ENCODE measurements around the gene NPB.

Gene NPB

DNA sequence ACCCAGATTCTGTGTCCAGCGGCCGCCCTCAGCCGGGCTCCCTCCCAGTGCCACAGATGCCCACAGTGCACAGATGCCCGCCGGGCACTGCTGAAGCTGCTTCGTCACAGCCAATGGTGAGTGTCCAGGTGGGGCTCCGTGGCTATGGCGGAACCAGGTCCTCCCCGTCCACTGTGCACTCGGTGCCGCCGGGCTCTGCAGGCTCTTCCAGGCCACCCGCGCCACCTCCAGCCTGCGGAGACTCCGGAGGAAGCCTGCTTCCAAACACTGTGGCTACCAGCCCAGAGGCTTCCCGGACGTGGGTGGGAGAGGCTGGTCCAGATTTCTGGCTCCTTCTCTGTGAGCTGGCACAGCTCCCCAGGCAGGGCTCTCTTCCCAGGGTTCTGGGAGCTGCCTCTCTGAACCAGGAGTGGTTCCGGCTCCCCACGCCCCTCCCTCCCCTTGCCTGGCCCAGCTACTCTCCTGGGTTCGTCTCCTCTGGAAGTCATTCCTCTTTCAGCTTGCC, 37.9 kb downstream of the NPB start:
- H3K27me3 ChIP-seq (replicated peaks; ENCODE audit: insufficient read depth, low read length): peaks cover 33% of the 10 kb centered on the region
- TF ChIP-seq EZH2phosphoT487 (IDR thresholded peaks at IDR 0.05; ENCODE audit: low read length): no peak
- no peak for TF ChIP-seq EZH2 (optimal IDR thresholded peaks at IDR 0.05; ENCODE audit: low read depth, low read length)
- no peak for TF ChIP-seq CTCF (IDR thresholded peaks at IDR 0.05; ENCODE audit: low read length)
- H3K9me2 ChIP-seq (replicated peaks; ENCODE audit: insufficient read depth, low read length): no peaks in the 10 kb centered on the region
- no peak overlapping the region for H3K27ac ChIP-seq (ENCODE audit: low read length)
- H3K79me2 ChIP-seq (ENCODE audit: low read length): peaks cover 12% of the 10 kb centered on the region
- no peaks in the 10 kb centered on the region for H3K9me3 ChIP-seq (replicated peaks; ENCODE audit: insufficient read depth, low read length)
- no peak overlapping the region for H3K4me3 ChIP-seq (ENCODE audit: low read length)
- H3K4me2 ChIP-seq (ENCODE audit: low read depth, low read length): no peak overlapping the region
- no peak overlapping the region for H2AFZ ChIP-seq (ENCODE audit: low read length)
- H3K4me1 ChIP-seq (ENCODE audit: low read length): no peaks in the 10 kb centered on the region
- no peaks in the 10 kb centered on the region for H3F3A ChIP-seq (ENCODE audit: insufficient read depth, low read length)
- H3K9ac ChIP-seq (ENCODE audit: low read length): no peak overlapping the region
- no peaks in the 10 kb centered on the region for H3K36me3 ChIP-seq (replicated peaks; ENCODE audit: insufficient read depth, low read length)
- DNase-seq: no peak
- no peaks in the 10 kb centered on the region for H4K20me1 ChIP-seq (ENCODE audit: insufficient read depth, low read length)

GRCh38 chr17:81940538-81941483, 38.8 kb downstream of the NPB start:
- no peak for DNase-seq
- H3K9ac ChIP-seq (ENCODE audit: low read length): no peak overlapping the region

GRCh38 chr17:81941484-81942166, 39.6 kb downstream of the NPB start:
- Histone ChIP-seq H3K4me3 (ENCODE audit: low read length) (no peak overlapping the region), H3K27me3 (replicated peaks; ENCODE audit: insufficient read depth, low read length) (peaks cover 33% of the 10 kb centered on the region), H4K20me1 (ENCODE audit: insufficient read depth, low read length) (no peaks in the 10 kb centered on the region), H3K9ac (ENCODE audit: low read length) (no peak overlapping the region), H3F3A (ENCODE audit: insufficient read depth, low read length) (no peaks in the 10 kb centered on the region), H3K9me3 (replicated peaks; ENCODE audit: insufficient read depth, low read length) (no peaks in the 10 kb centered on the region), H3K79me2 (ENCODE audit: low read length) (peaks cover 4% of the 10 kb centered on the region), H3K4me2 (ENCODE audit: low read depth, low read length) (no peak overlapping the region), H3K4me1 (ENCODE audit: low read length) (no peaks in the 10 kb centered on the region), H2AFZ (ENCODE audit: low read length) (no peak overlapping the region), H3K9me2 (replicated peaks; ENCODE audit: insufficient read depth, low read length) (no peaks in the 10 kb centered on the region), H3K27ac (ENCODE audit: low read length) (no peak overlapping the region), H3K36me3 (replicated peaks; ENCODE audit: insufficient read depth, low read length) (no peaks in the 10 kb centered on the region)
- no peak for TF ChIP-seq EZH2phosphoT487 (IDR thresholded peaks at IDR 0.05; ENCODE audit: low read length)
- DNase-seq: no peak

More at GRCh38 chr17:81940538-81941483, 38.8 kb downstream of the NPB start:
- TF ChIP-seq EZH2phosphoT487 (IDR thresholded peaks at IDR 0.05; ENCODE audit: low read length): no peak
- TF ChIP-seq CTCF (IDR thresholded peaks at IDR 0.05; ENCODE audit: low read length): no peak
- no peak for TF ChIP-seq EZH2 (optimal IDR thresholded peaks at IDR 0.05; ENCODE audit: low read depth, low read length)
- Histone ChIP-seq H2AFZ (ENCODE audit: low read length) (no peak overlapping the region), H3K36me3 (replicated peaks; ENCODE audit: insufficient read depth, low read length) (no peaks in the 10 kb centered on the region), H3K27me3 (replicated peaks; ENCODE audit: insufficient read depth, low read length) (peaks cover 33% of the 10 kb centered on the region), H3K9me2 (replicated peaks; ENCODE audit: insufficient read depth, low read length) (no peaks in the 10 kb centered on the region), H3K4me3 (ENCODE audit: low read length) (no peak overlapping the region), H4K20me1 (ENCODE audit: insufficient read depth, low read length) (no peaks in the 10 kb centered on the region), H3K9me3 (replicated peaks; ENCODE audit: insufficient read depth, low read length) (no peaks in the 10 kb centered on the region), H3K4me2 (ENCODE audit: low read depth, low read length) (no peak overlapping the region), H3K4me1 (ENCODE audit: low read length) (no peaks in the 10 kb centered on the region), H3K79me2 (ENCODE audit: low read length) (peaks cover 9% of the 10 kb centered on the region), H3K27ac (ENCODE audit: low read length) (no peak overlapping the region), H3F3A (ENCODE audit: insufficient read depth, low read length) (no peaks in the 10 kb centered on the region)
